Measurements from ENCODE around the gene TBR1.

DNA sequence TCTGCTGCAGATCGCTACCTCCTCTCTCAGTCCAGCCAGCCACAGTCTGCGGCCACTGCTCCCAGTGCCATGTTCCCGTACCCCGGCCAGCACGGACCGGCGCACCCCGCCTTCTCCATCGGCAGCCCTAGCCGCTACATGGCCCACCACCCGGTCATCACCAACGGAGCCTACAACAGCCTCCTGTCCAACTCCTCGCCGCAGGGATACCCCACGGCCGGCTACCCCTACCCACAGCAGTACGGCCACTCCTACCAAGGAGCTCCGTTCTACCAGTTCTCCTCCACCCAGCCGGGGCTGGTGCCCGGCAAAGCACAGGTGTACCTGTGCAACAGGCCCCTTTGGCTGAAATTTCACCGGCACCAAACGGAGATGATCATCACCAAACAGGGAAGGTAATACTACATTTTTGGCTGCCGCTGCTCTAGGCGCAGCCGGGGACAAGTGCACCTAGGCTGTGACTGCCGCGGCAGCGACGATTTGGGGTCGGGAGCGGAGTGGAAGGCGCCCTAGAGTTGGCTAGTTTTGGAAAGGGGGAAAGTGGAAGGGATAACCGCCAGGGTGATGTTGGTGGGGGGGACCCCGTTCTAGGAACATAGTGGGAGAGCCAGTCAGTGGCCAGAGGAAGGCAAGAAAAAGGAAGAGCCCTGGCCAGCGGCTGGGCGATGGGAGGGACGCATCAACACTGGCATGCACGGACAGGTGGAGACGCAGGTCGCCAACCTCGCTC lies 776 bp downstream of the TBR1 start:
- TF ChIP-seq POLR2AphosphoS5 (IDR thresholded peaks at IDR 0.05; ENCODE audit: insufficient read depth in 1 of 2, low read depth in 1 of 2) (no peak), POLR2A (IDR thresholded peaks at IDR 0.05) (no peak)

All from vagina (tissue), 2 donors.